Karpas-422 (cell line): Measurements from ENCODE around the gene FBXW9. TPM values are rescaled to one million over a fixed set of nuclear protein-coding genes. Genes with fewer than 3 reads are reported as not detected.
A peak's percentile ranks its signal among the peaks of the same experiment; 100 is the strongest.

ENCODE experiments used
- DNase-seq: peaks from one replicate; pipeline ENCODE4 v3.0.0-alpha.2; 2015
- H2AFZ ChIP-seq: fragments of 200-600 bp; sonication (generic); 2 replicates; pipeline ENCODE4 v1.6.1; 2014; ENCODE audit warnings: antibody characterized with exemption, low read length, mixed read lengths
- H3K27ac ChIP-seq: fragments of 200-600 bp; sonication (generic); 2 replicates; pipeline ENCODE4 v1.5.1; 2014; ENCODE audit warnings: mild to moderate bottlenecking, low read length, moderate library complexity
- H3K27me3 ChIP-seq: fragments of 200-600 bp; sonication (generic); 2 replicates; pipeline ENCODE4 v1.6.1; 2014; ENCODE audit warnings: low read length, mixed read lengths
- H3K36me3 ChIP-seq: fragments of 200-600 bp; sonication (generic); 2 replicates; pipeline ENCODE4 v1.6.1; 2014; ENCODE audit warnings: low read length, mixed read lengths; ENCODE audit not compliant: insufficient read depth
- H3K4me1 ChIP-seq: fragments of 200-600 bp; sonication (generic); 2 replicates; pipeline ENCODE4 v1.6.1; 2014; ENCODE audit warnings: mild to moderate bottlenecking, low read length, mixed read lengths
- H3K4me2 ChIP-seq: fragments of 200-600 bp; sonication (generic); 2 replicates; pipeline ENCODE4 v1.6.1; 2014; ENCODE audit warnings: low read length, low read depth, mild to moderate bottlenecking; ENCODE audit not compliant: poor library complexity, severe bottlenecking
- H3K4me3 ChIP-seq: fragments of 200-600 bp; sonication (generic); 2 replicates; pipeline ENCODE4 v1.5.1; 2014; ENCODE audit warnings: mild to moderate bottlenecking, antibody characterized with exemption, low read length, mixed read lengths
- H3K79me2 ChIP-seq: fragments of 200-600 bp; sonication (generic); 2 replicates; pipeline ENCODE4 v1.6.1; 2014; ENCODE audit warnings: mild to moderate bottlenecking, low read length, mixed read lengths
- H3K9ac ChIP-seq: fragments of 200-600 bp; sonication (generic); 2 replicates; pipeline ENCODE4 v1.6.0; 2014; ENCODE audit warnings: low read length
- H3K9me2 ChIP-seq: fragments of 200-600 bp; sonication (generic), shearing (Covaris generic); replicated peaks from 2 replicates; pipeline ENCODE4 v1.6.0; 2014; ENCODE audit warnings: mild to moderate bottlenecking, low read length, moderate library complexity; ENCODE audit not compliant: insufficient read depth
- H3K9me3 ChIP-seq: fragments of 300-700, 200-600 bp; sonication (generic); 2 replicates; pipeline ENCODE4 v1.6.1; 2014; ENCODE audit warnings: low read length, mixed read lengths
- H4K20me1 ChIP-seq: fragments of 200-600 bp; sonication (generic); 2 replicates; pipeline ENCODE4 v1.6.1; 2014; ENCODE audit warnings: mild to moderate bottlenecking, antibody characterized with exemption, low read length, low read depth; ENCODE audit not compliant: insufficient read depth
- total RNA-seq: library from RNA; depleted of rRNA; stranded (reverse); fragments of >200 nt; shearing (Covaris generic); gene quantifications from 2 replicates; pipeline ENCODE4 v1.2.3, GENCODE V29; 2014; ENCODE audit warnings: low replicate concordance

Gene FBXW9
- total RNA-seq, 1 experiment from 2014 or later: 2.1 TPM

- Histone ChIP-seq H3K4me2 (peak overlapping the region; percentile 89), H3K9me3 (no peaks in the 10 kb centered on the region), H3K79me2 (peaks cover 66% of the 10 kb centered on the region), H3K9ac (peak overlapping the region; percentile 93), H3K27ac (peak overlapping the region; percentile 78), H4K20me1 (no peaks in the 10 kb centered on the region), H2AFZ (peak overlapping the region; percentile 32; the same call in 1 of the 2 replicates), H3K36me3 (peaks cover 31% of the 10 kb centered on the region), H3K4me1 (peaks cover 40% of the 10 kb centered on the region), H3K27me3 (no peaks in the 10 kb centered on the region), H3K4me3 (peak overlapping the region; percentile 94), H3K9me2 (no peaks in the 10 kb centered on the region)
- DNase-seq: peak; percentile 95
These were observed 31.2 kb downstream of the FBXW9 start for GRCh38 chr19:12665281-12665573.

GRCh38 chr19:12664406-12665280 lies 31.8 kb downstream of the FBXW9 start:
- Histone ChIP-seq H3K27me3 (no peaks in the 10 kb centered on the region), H2AFZ (0 out of 2 replicates have a peak overlapping the region, but pooled peaks have one; percentile 32), H3K79me2 (peaks cover 60% of the 10 kb centered on the region), H4K20me1 (no peaks in the 10 kb centered on the region), H3K4me1 (peaks cover 36% of the 10 kb centered on the region), H3K9ac (peak overlapping the region; percentile 93), H3K27ac (peak overlapping the region; percentile 78), H3K9me2 (no peaks in the 10 kb centered on the region), H3K4me3 (peak overlapping the region; percentile 94; the same call in 1 of the 2 replicates), H3K9me3 (no peaks in the 10 kb centered on the region), H3K4me2 (peak overlapping the region; percentile 89), H3K36me3 (peaks cover 31% of the 10 kb centered on the region)
- DNase-seq: peak; percentile 79

- H4K20me1 ChIP-seq: no peaks in the 10 kb centered on the region
- H3K36me3 ChIP-seq: peaks cover 46% of the 10 kb centered on the region
These were observed 35.5 kb downstream of the FBXW9 start for GRCh38 chr19:12660980-12661379.

GRCh38 chr19:12657966-12658365 lies 38.5 kb downstream of the FBXW9 start:
- peaks cover under 1% of the 10 kb centered on the region; the same call in 1 of the 2 replicates for H3K79me2 ChIP-seq

More at GRCh38 chr19:12660980-12661379, 35.5 kb downstream of the FBXW9 start:
- H3K9me2 ChIP-seq: no peaks in the 10 kb centered on the region
- DNase-seq: no peak
- H3K4me1 ChIP-seq: peaks cover 17% of the 10 kb centered on the region
- H3K79me2 ChIP-seq: peaks cover 28% of the 10 kb centered on the region
- H2AFZ ChIP-seq: no peak overlapping the region
- no peaks in the 10 kb centered on the region for H3K27me3 ChIP-seq
- H3K9me3 ChIP-seq: no peaks in the 10 kb centered on the region
- no peak overlapping the region for H3K27ac ChIP-seq
- H3K9ac ChIP-seq: no peak overlapping the region
- no peak overlapping the region for H3K4me2 ChIP-seq
- no peak overlapping the region for H3K4me3 ChIP-seq

GRCh38 chr19:12656899-12657571 lies 39.4 kb downstream of the FBXW9 start:
- peaks cover 37% of the 10 kb centered on the region for H3K36me3 ChIP-seq

More at GRCh38 chr19:12657966-12658365, 38.5 kb downstream of the FBXW9 start:
- Histone ChIP-seq H3K4me1 (no peaks in the 10 kb centered on the region), H2AFZ (no peak overlapping the region), H3K36me3 (peaks cover 39% of the 10 kb centered on the region), H4K20me1 (no peaks in the 10 kb centered on the region), H3K9ac (no peak overlapping the region), H3K27ac (no peak overlapping the region), H3K4me2 (no peak overlapping the region), H3K9me2 (no peaks in the 10 kb centered on the region), H3K9me3 (no peaks in the 10 kb centered on the region), H3K4me3 (no peak overlapping the region), H3K27me3 (no peaks in the 10 kb centered on the region)
- no peak for DNase-seq

GRCh38 chr19:12655546-12655945 lies 40.9 kb downstream of the FBXW9 start:
- peaks cover 45% of the 10 kb centered on the region for H3K36me3 ChIP-seq
- no peaks in the 10 kb centered on the region for H3K79me2 ChIP-seq
- H3K4me2 ChIP-seq: no peak overlapping the region
- no peak overlapping the region for H3K4me3 ChIP-seq
- no peaks in the 10 kb centered on the region for H3K9me2 ChIP-seq
- H3K27me3 ChIP-seq: no peaks in the 10 kb centered on the region
- no peaks in the 10 kb centered on the region for H3K9me3 ChIP-seq
- H3K4me1 ChIP-seq: no peaks in the 10 kb centered on the region
- no peak overlapping the region for H3K27ac ChIP-seq
- no peak for DNase-seq
- no peak overlapping the region for H2AFZ ChIP-seq
- H4K20me1 ChIP-seq: no peaks in the 10 kb centered on the region
- no peak overlapping the region for H3K9ac ChIP-seq

More at GRCh38 chr19:12656899-12657571, 39.4 kb downstream of the FBXW9 start:
- Histone ChIP-seq H3K9me2 (no peaks in the 10 kb centered on the region), H3K79me2 (no peaks in the 10 kb centered on the region), H3K4me3 (no peak overlapping the region), H3K4me2 (no peak overlapping the region), H2AFZ (no peak overlapping the region), H3K27ac (no peak overlapping the region), H3K9me3 (no peaks in the 10 kb centered on the region), H3K4me1 (no peaks in the 10 kb centered on the region), H3K9ac (no peak overlapping the region), H3K27me3 (no peaks in the 10 kb centered on the region), H4K20me1 (no peaks in the 10 kb centered on the region)
- DNase-seq: peak; percentile 71

- no peaks in the 10 kb centered on the region for H3K4me1 ChIP-seq
- H3K79me2 ChIP-seq: no peaks in the 10 kb centered on the region
- H3K27ac ChIP-seq: no peak overlapping the region
- H2AFZ ChIP-seq: no peak overlapping the region
- H3K36me3 ChIP-seq: peaks cover 40% of the 10 kb centered on the region
- H4K20me1 ChIP-seq: no peaks in the 10 kb centered on the region
- no peaks in the 10 kb centered on the region for H3K9me2 ChIP-seq
- H3K9ac ChIP-seq: no peak overlapping the region
- H3K4me3 ChIP-seq: no peak overlapping the region
- no peak overlapping the region for H3K4me2 ChIP-seq
- H3K27me3 ChIP-seq: no peaks in the 10 kb centered on the region
- H3K9me3 ChIP-seq: no peaks in the 10 kb centered on the region
- no peak for DNase-seq
These were observed 44.2 kb downstream of the FBXW9 start for GRCh38 chr19:12652219-12652618.

GRCh38 chr19:12649941-12650340 lies 46.5 kb downstream of the FBXW9 start:
- H3K79me2 ChIP-seq: no peaks in the 10 kb centered on the region
- no peaks in the 10 kb centered on the region for H3K4me1 ChIP-seq
- H3K9me3 ChIP-seq: no peaks in the 10 kb centered on the region
- no peak overlapping the region for H3K27ac ChIP-seq
- peaks cover 22% of the 10 kb centered on the region for H3K36me3 ChIP-seq
- H3K4me2 ChIP-seq: no peak overlapping the region
- no peak overlapping the region for H3K4me3 ChIP-seq
- H2AFZ ChIP-seq: no peak overlapping the region
- DNase-seq: no peak
- no peaks in the 10 kb centered on the region for H3K27me3 ChIP-seq
- no peaks in the 10 kb centered on the region for H3K9me2 ChIP-seq
- H4K20me1 ChIP-seq: no peaks in the 10 kb centered on the region
- H3K9ac ChIP-seq: no peak overlapping the region
